HepG2 (cell line): Measurements from ENCODE around the gene CDK3. TPM values are rescaled to one million over a fixed set of nuclear protein-coding genes. Genes with fewer than 3 reads are reported as not detected.
A peak's percentile ranks its signal among the peaks of the same experiment; 100 is the strongest.

Source experiments
- CREM ChIP-seq, 2 experiments: sonication (generic) in 1 of 2; formaldehyde crosslinking in 1 of 2; IDR thresholded peaks; 2 replicates each; pipeline versions ENCODE4 v1.4.0 to v1.6.1; 2016 to 2020; ENCODE audit warnings: antibody characterized with exemption in 1 of 2, mild to moderate bottlenecking in 1 of 2, missing genetic modification reagents in 1 of 2
- EHMT2 ChIP-seq: fragments of 200-600 bp; sonication (generic); IDR thresholded peaks from 2 replicates; pipeline ENCODE4 v1.7.0; 2017; ENCODE audit warnings: antibody characterized with exemption, low read depth, low read length, borderline replicate concordance
- FOXA1 ChIP-seq, 2 experiments: fragments of 450-650 bp in 1 of 2; sonication (generic) in 1 of 2; formaldehyde crosslinking in 1 of 2; IDR thresholded peaks; 2 replicates each; pipeline versions ENCODE4 v1.4.0 to v1.6.1; 2016 to 2020; ENCODE audit warnings: missing genetic modification reagents in 1 of 2
- HHEX ChIP-seq: IDR thresholded peaks from 2 replicates; pipeline ENCODE4 v1.6.1; 2016; ENCODE audit warnings: control low read depth
- MAF1 ChIP-seq: sonication (generic); formaldehyde crosslinking; IDR thresholded peaks from 2 replicates; pipeline ENCODE4 v1.5.0; 2020; ENCODE audit warnings: missing genetic modification reagents, borderline replicate concordance
- PATZ1 ChIP-seq: sonication (generic); formaldehyde crosslinking; IDR thresholded peaks from 2 replicates; pipeline ENCODE4 v1.4.0; 2020; ENCODE audit warnings: missing genetic modification reagents
- PHF8 ChIP-seq: sonication (generic); formaldehyde crosslinking; IDR thresholded peaks from 2 replicates; pipeline ENCODE4 v1.5.0; 2020; ENCODE audit warnings: missing genetic modification reagents
- RBM22 ChIP-seq: fragments of 200-400 bp; formaldehyde crosslinking; optimal IDR thresholded peaks from 2 replicates; pipeline ENCODE3; 2017; ENCODE audit warnings: mild to moderate bottlenecking, low read length, moderate library complexity
- RERE ChIP-seq: IDR thresholded peaks from 2 replicates; pipeline ENCODE4 v1.6.1; 2016; ENCODE audit warnings: low read depth, missing genetic modification reagents, missing compliant biosample characterization
- SMARCE1 ChIP-seq: fragments of 450-650 bp; IDR thresholded peaks from 2 replicates; pipeline ENCODE4 v1.6.1; 2017; ENCODE audit warnings: borderline replicate concordance
- ZC3H13 ChIP-seq: sonication (generic); formaldehyde crosslinking; IDR thresholded peaks from 2 replicates; pipeline ENCODE4 v1.8.1; 2023; ENCODE audit warnings: mild to moderate bottlenecking, missing genetic modification reagents, moderate library complexity
- ZKSCAN8 ChIP-seq: IDR thresholded peaks from 2 replicates; pipeline ENCODE4 v1.6.1; 2016; ENCODE audit warnings: borderline replicate concordance, missing genetic modification reagents, missing compliant biosample characterization
- ZNF354B ChIP-seq: sonication (generic); formaldehyde crosslinking; IDR thresholded peaks from 2 replicates; pipeline ENCODE4 v1.8.0; 2022; ENCODE audit warnings: mild to moderate bottlenecking, missing genetic modification reagents
- ZNF407 ChIP-seq: sonication (generic); formaldehyde crosslinking; IDR thresholded peaks from one replicate; pipeline ENCODE4 v1.5.1; 2020; ENCODE audit warnings: mild to moderate bottlenecking, missing genetic modification reagents; ENCODE audit errors: not compliant biosample characterization
- polyA plus RNA-seq, 8 experiments: library from polyadenylated mRNA; depleted of rRNA in 3 of 8; stranded (reverse) in 7 of 8; unstranded in 1 of 8; fragments of >200 nt; fragmentation: Illumina TruSeq in 4 of 8; extraction: Trizol in 4 of 8; gene quantifications; 2 replicates each; pipeline versions ENCODE4 v1.2.1 to v1.2.3, GENCODE V29; 2011 to 2016; ENCODE audit warnings: low read depth in 4 of 8, missing spikeins in 1 of 8, mixed read lengths in 1 of 8; ENCODE audit not compliant: insufficient read depth in 1 of 8
- total RNA-seq, 5 experiments: library from RNA; depleted of rRNA; stranded (reverse); fragments of >200 nt; fragmentation: Illumina TruSeq; extraction: Trizol; gene quantifications; 2 replicates each; pipeline ENCODE4 v1.2.3, GENCODE V29; 2016; ENCODE audit warnings: low read depth in 1 of 5

CDK3 gene
- total and polyA plus RNA-seq, 2 of the 13 experiments (the other 11 are each of a cell fraction or from before 2014, with no cell fraction given) = 5.8 to 11.4 TPM

GRCh38 chr17:75998327-75998795, 2.3 kb upstream of the CDK3 start (continued):
- TF ChIP-seq ZNF407 = no peak
- TF ChIP-seq ZC3H13 (CRISPR knock-in tag) = no peak
- TF ChIP-seq MAF1 (CRISPR knock-in tag) = no peak
- no peak for TF ChIP-seq HHEX (CRISPR knock-in tag)
- no peak for TF ChIP-seq ZKSCAN8 (CRISPR knock-in tag)
- no peak for TF ChIP-seq PATZ1 (CRISPR knock-in tag)
- no peak for TF ChIP-seq RERE (CRISPR knock-in tag)
- TF ChIP-seq SMARCE1 = no peak
- no peak for TF ChIP-seq FOXA1 (IDR thresholded peaks at IDR 0.05)
- TF ChIP-seq FOXA1 (CRISPR knock-in tag; IDR thresholded peaks at IDR 0.05) = peak; percentile 20; the same call in 1 of the 2 replicates
- 0 out of 2 replicates have a peak, but pooled peaks have one; percentile 19 for TF ChIP-seq PHF8 (CRISPR knock-in tag)
- no peak for TF ChIP-seq ZNF354B (CRISPR knock-in tag)
- TF ChIP-seq EHMT2 = no peak
- TF ChIP-seq RBM22 = no peak
- peak; percentile 25; the same call in 1 of the 2 replicates for TF ChIP-seq CREM (IDR thresholded peaks at IDR 0.05)
- TF ChIP-seq CREM (CRISPR knock-in tag; IDR thresholded peaks at IDR 0.05) = no peak
